HUES6 (cell line): ENCODE measurements around the gene NHEJ1.

Experiments
- H3K27ac ChIP-seq: 2 replicates; pipeline ENCODE4 v1.7.0; 2013; ENCODE audit warnings: low read depth, mild to moderate bottlenecking, low read length, inconsistent platforms
- H3K27me3 ChIP-seq: 2 replicates; pipeline ENCODE4 v1.6.1; 2013; ENCODE audit warnings: low read length; ENCODE audit not compliant: control insufficient read depth, insufficient read depth
- H3K36me3 ChIP-seq: 2 replicates; pipeline ENCODE4 v1.6.1; 2013; ENCODE audit warnings: low read length; ENCODE audit not compliant: control insufficient read depth, insufficient read depth
- H3K4me1 ChIP-seq: 2 replicates; pipeline ENCODE4 v1.6.1; 2013; ENCODE audit warnings: low read length; ENCODE audit not compliant: control insufficient read depth, insufficient read depth
- H3K4me3 ChIP-seq: 2 replicates; pipeline ENCODE4 v1.5.1; 2013; ENCODE audit warnings: low read depth, low read length
- H3K9ac ChIP-seq: one replicate; pipeline ENCODE4 v1.6.1; 2013; ENCODE audit warnings: mild to moderate bottlenecking, low read length
- H3K9me3 ChIP-seq: 2 replicates; pipeline ENCODE4 v1.6.1; 2013; ENCODE audit warnings: low read depth, low read length; ENCODE audit not compliant: control insufficient read depth, insufficient read depth

Gene NHEJ1

GRCh38 chr2:219054956-219055903 is 105.4 kb downstream of the NHEJ1 start:
- no peak overlapping the region for H3K9ac ChIP-seq
- no peaks in the 10 kb centered on the region for H3K9me3 ChIP-seq
- no peak overlapping the region for H3K27ac ChIP-seq
- H3K27me3 ChIP-seq = peaks cover 99% of the 10 kb centered on the region
- H3K36me3 ChIP-seq = no peaks in the 10 kb centered on the region
- peaks cover 16% of the 10 kb centered on the region for H3K4me1 ChIP-seq
- H3K4me3 ChIP-seq = no peak overlapping the region

- H3K27me3 ChIP-seq = peaks cover 90% of the 10 kb centered on the region
- H3K36me3 ChIP-seq = no peaks in the 10 kb centered on the region
- no peak overlapping the region for H3K9ac ChIP-seq
- H3K4me3 ChIP-seq = no peak overlapping the region
- no peaks in the 10 kb centered on the region for H3K9me3 ChIP-seq
- H3K27ac ChIP-seq = no peak overlapping the region
- no peaks in the 10 kb centered on the region for H3K4me1 ChIP-seq
Observed at GRCh38 chr2:219049282-219049681, 111.3 kb downstream of the NHEJ1 start.

DNA sequence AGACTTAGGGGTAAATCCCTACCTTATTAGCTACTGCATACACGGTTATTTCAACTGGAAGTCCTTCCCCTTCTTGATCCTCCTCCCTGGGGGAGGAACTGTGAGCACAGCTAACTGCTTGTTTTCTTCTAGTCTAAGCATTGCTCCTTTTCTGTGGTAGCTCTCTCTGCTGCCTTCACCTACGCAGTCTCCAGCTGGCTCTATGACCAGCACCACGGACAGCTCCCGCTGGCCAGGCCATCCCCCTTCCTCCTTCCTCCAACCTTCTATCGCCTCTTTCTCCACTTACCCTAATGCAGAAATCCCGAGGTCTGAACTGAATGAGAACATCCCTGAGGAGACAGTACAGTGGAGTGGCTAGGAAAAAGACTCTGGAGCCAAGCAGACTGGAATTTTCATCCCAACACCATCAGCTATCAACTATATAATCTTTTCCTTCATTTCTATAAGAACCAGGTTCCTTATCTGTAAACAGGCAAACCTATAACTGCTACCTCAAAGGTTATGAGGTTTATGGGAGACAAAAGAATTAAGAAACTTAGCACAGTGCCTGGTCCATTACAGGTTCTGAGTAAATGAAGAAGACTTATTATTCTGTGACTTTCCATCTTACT is 114.6 kb downstream of the NHEJ1 start:
- H3K4me1 ChIP-seq = no peaks in the 10 kb centered on the region
- no peak overlapping the region for H3K9ac ChIP-seq
- H3K36me3 ChIP-seq = no peaks in the 10 kb centered on the region
- H3K27me3 ChIP-seq = peaks cover 91% of the 10 kb centered on the region
- no peak overlapping the region for H3K27ac ChIP-seq
- H3K4me3 ChIP-seq = no peak overlapping the region
- no peaks in the 10 kb centered on the region for H3K9me3 ChIP-seq

DNA sequence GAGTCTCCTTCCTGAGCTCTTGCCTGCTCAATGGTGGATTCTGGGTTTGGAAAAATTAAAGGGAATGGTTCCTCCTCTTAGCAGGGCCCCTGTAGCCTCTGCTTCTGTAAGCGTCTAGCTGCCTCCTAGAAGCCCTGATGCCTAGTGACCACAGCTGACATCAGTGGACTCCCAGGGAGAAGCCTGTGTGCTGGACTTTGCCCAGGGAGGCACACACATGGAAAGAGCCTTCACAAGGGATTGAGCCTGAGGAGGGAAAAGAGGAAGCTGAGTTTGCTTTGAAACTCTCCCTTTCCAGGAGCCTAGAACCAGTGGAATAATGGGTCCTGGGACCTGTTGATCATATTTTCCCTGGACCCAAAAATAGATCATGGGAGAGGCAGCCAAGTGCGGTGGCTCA is 117.9 kb downstream of the NHEJ1 start:
- H3K9ac ChIP-seq = no peak overlapping the region
- no peaks in the 10 kb centered on the region for H3K36me3 ChIP-seq
- H3K27ac ChIP-seq = no peak overlapping the region
- no peaks in the 10 kb centered on the region for H3K9me3 ChIP-seq
- no peaks in the 10 kb centered on the region for H3K4me1 ChIP-seq
- H3K4me3 ChIP-seq = no peak overlapping the region
- H3K27me3 ChIP-seq = peaks cover 87% of the 10 kb centered on the region

GRCh38 chr2:219042157-219042556 is 118.5 kb downstream of the NHEJ1 start:
- H3K9ac ChIP-seq = no peak overlapping the region
- no peaks in the 10 kb centered on the region for H3K36me3 ChIP-seq
- H3K9me3 ChIP-seq = no peaks in the 10 kb centered on the region
- no peak overlapping the region for H3K4me3 ChIP-seq
- no peak overlapping the region for H3K27ac ChIP-seq
- H3K4me1 ChIP-seq = no peaks in the 10 kb centered on the region
- H3K27me3 ChIP-seq = peaks cover 87% of the 10 kb centered on the region

DNA sequence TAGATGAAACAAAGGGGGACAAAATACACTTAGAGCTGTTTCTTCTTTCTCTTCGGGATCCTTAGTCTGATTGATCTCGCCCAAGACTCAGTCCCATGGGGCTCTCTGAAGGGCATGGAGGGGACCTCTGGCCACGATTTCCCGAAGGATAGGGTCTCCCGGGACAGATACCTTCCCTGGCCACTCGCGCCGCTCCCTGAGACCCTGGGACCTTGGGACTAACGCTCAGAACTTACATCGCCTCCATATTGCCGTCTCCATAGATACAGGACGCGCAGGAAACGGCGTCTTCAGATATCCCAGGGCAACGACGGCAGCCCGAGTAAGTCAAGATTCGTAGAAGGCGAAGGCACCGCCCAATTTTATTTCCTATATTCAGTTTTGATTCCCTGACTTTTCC is 119.4 kb downstream of the NHEJ1 start, which contains the start of gene CFAP65:
Gene CFAP65 (minus strand): TSS at position 265 of the 400 bp plus-strand sequence. CDS start 2,468 bp downstream, outside the sequence.
- Histone ChIP-seq H3K27ac (no peak within 1 kb of the TSS), H3K27me3 (peaks cover 84% of the 10 kb centered on the region), H3K36me3 (no peaks in the 10 kb centered on the region), H3K9ac (no peak within 1 kb of the TSS), H3K9me3 (no peaks in the 10 kb centered on the region), H3K4me1 (no peaks in the 10 kb centered on the region), H3K4me3 (peak within 1 kb of the TSS; percentile 71)

- H3K27ac ChIP-seq = no peak overlapping the region
- H3K9ac ChIP-seq = no peak overlapping the region
- H3K36me3 ChIP-seq = no peaks in the 10 kb centered on the region
- H3K4me1 ChIP-seq = no peaks in the 10 kb centered on the region
- peaks cover 86% of the 10 kb centered on the region for H3K27me3 ChIP-seq
- no peaks in the 10 kb centered on the region for H3K9me3 ChIP-seq
- H3K4me3 ChIP-seq = no peak overlapping the region
Observed at GRCh38 chr2:219038600-219038999, 122.0 kb downstream of the NHEJ1 start.

GRCh38 chr2:219037783-219038499 is 122.7 kb downstream of the NHEJ1 start:
- H3K27me3 ChIP-seq = peaks cover 82% of the 10 kb centered on the region
- H3K4me3 ChIP-seq = no peak overlapping the region
- H3K4me1 ChIP-seq = no peaks in the 10 kb centered on the region
- H3K27ac ChIP-seq = no peak overlapping the region
- H3K36me3 ChIP-seq = no peaks in the 10 kb centered on the region
- H3K9ac ChIP-seq = no peak overlapping the region
- H3K9me3 ChIP-seq = no peaks in the 10 kb centered on the region

DNA sequence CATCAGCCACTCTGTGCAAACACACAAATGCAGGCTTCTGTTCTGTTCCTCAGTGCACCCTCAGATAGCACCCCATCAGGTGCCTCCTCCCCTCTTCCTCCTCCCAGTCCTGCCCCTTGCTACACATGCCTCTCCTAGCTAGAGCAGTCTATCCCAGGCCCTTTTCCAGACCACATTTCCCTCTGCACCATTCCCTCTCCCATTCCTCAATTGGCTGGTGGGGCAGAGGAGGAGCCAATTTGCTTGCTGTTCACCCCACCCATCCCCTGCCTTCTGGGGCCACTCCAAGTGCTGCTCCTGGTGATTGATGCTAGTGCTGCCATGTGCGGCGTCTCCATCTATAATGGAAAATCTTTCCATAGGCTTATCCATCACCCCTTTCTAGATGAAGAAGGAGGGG is 124.7 kb downstream of the NHEJ1 start:
- Histone ChIP-seq H3K9me3 (no peaks in the 10 kb centered on the region), H3K27ac (no peak overlapping the region), H3K9ac (no peak overlapping the region), H3K4me3 (no peak overlapping the region), H3K36me3 (no peaks in the 10 kb centered on the region), H3K4me1 (no peaks in the 10 kb centered on the region), H3K27me3 (peaks cover 70% of the 10 kb centered on the region)

DNA sequence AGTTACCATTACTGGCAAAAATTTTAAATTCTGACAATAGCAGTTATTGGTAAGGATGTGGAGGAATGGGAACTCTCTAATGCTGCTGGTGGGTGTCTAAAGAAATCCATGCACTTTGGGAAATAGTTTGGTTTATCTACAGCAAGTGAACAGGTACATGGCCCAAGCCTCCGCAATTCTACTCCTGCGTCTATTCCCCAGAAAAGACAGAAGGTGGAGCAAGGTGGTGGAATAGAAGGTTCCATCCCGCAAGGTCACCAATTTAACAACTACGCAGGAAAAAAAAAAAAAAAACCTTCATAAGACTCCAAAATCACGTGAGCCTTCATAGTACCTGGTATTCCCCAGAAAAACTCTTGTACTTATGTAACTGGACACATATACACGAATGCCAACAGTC is 125.8 kb downstream of the NHEJ1 start:
- Histone ChIP-seq H3K36me3 (no peaks in the 10 kb centered on the region), H3K4me1 (no peaks in the 10 kb centered on the region), H3K27ac (no peak overlapping the region), H3K9me3 (no peaks in the 10 kb centered on the region), H3K9ac (no peak overlapping the region), H3K27me3 (peaks cover 60% of the 10 kb centered on the region), H3K4me3 (no peak overlapping the region)
